Measurements from ENCODE around the gene NUP50.

The NUP50 gene

GRCh38 chr22:45227645-45228400, 64.1 kb downstream of the NUP50 start:
- DNase-seq (ENCODE audit: low read depth in 2 of 2), result no peak

- DNase-seq (ENCODE audit: low read depth in 2 of 2), result no peak
Observed at GRCh38 chr22:45228401-45228754, 64.7 kb downstream of the NUP50 start.

GRCh38 chr22:45229181-45229580, 65.5 kb downstream of the NUP50 start:
- DNase-seq (ENCODE audit: low read depth in 2 of 2), result no peak

- no peak for DNase-seq (ENCODE audit: low read depth in 2 of 2)
Observed at GRCh38 chr22:45230026-45230721, 66.4 kb downstream of the NUP50 start.

GRCh38 chr22:45231293-45231692, 67.6 kb downstream of the NUP50 start:
- DNase-seq (ENCODE audit: low read depth in 2 of 2), result no peak

GRCh38 chr22:45233386-45233785, 69.7 kb downstream of the NUP50 start:
- no peak for DNase-seq (ENCODE audit: low read depth in 2 of 2)

DNA sequence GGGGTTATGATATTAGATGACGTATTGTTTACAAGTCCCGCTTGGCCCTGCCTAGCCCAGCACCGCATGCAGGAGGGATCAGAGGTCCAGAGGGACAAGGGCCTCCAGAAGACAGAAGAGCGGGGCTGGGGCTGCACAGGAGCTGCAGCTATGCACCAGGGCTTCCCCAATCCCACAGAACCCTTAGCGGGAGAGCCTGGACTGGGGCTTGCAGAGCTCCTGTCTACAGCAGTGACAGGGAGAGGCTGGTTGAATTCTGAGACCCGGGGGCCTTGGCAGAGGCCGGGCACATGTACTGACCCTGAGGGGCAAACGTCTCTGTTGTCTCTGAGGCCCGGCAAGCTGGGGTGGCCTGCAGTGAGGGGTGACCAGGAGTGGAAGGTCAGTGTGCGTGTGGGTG, 70.1 kb downstream of the NUP50 start:
- DNase-seq (ENCODE audit: low read depth in 2 of 2), result no peak

DNA sequence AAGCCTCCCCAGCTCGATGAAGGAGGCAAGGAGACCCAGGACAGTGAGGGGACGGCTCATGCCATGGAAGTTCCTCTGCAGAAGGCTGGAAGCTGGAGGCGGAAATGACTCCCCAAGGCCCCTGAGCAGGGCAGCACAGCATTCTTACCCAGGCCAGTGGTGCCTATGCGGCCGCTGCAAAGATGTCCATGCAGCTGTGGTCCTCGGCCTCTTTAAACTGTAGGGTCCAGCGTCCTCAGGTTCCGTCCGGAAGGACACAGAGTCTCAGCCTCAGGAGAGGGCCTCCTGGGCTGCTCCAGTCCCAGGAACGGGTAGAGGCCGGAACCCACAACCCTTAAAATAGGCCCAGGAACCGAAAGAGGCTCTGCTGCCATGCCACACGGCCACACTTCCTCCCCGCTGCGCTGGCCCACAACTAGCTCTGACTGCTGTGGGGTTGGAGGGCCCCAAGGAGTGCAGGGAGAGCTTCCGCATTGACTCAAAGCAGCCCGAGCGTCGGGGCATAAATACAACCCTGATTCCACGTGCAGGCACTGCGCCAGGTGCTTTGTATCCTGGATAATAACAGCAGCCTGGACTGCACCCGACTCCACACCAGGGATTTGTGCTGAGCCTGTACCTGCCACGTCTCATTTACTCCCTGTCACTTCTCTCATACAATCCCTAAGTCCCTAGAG, 71.5 kb downstream of the NUP50 start:
- DNase-seq (ENCODE audit: low read depth in 2 of 2), result no peak

GRCh38 chr22:45235851-45236342, 72.2 kb downstream of the NUP50 start:
- no peak for DNase-seq (ENCODE audit: low read depth in 2 of 2)

GRCh38 chr22:45237065-45237990, 73.6 kb downstream of the NUP50 start:
- no peak for DNase-seq (ENCODE audit: low read depth in 2 of 2)
